NCI-H146 (cell line): ENCODE results near the gene BCKDHB.
"Not testable (repeated sequence)": the region's sequence is repeated elsewhere in the genome, so short reads cannot be mapped to it uniquely, and the experiment has no call there.

ENCODE experiments used
- DNase-seq: peaks from one replicate; lab custom pipeline; 2025; lab: John Stamatoyannopoulos, UW

The BCKDHB gene

GRCh38 chr6:80263585-80263984 is 157.1 kb downstream of the BCKDHB start:
- DNase-seq = no peak

- no peak for DNase-seq
Measured at GRCh38 chr6:80268865-80269730, 162.6 kb downstream of the BCKDHB start.

- no peak for DNase-seq
Measured at GRCh38 chr6:80271074-80271473, 164.6 kb downstream of the BCKDHB start.

GRCh38 chr6:80272988-80273387 is 166.5 kb downstream of the BCKDHB start:
- DNase-seq = no peak

GRCh38 chr6:80276861-80277260 is 170.4 kb downstream of the BCKDHB start:
- DNase-seq = no peak

GRCh38 chr6:80277501-80277900 is 171.0 kb downstream of the BCKDHB start:
- DNase-seq = no peak

GRCh38 chr6:80280262-80281010 is 174.0 kb downstream of the BCKDHB start:
- no peak for DNase-seq

- DNase-seq = no peak
Measured at GRCh38 chr6:80282913-80283554, 176.6 kb downstream of the BCKDHB start.

- DNase-seq = no peak
Measured at GRCh38 chr6:80287112-80287511, 180.6 kb downstream of the BCKDHB start.

- no peak for DNase-seq
Measured at GRCh38 chr6:80287607-80288006, 181.1 kb downstream of the BCKDHB start.

GRCh38 chr6:80289727-80290126 is 183.3 kb downstream of the BCKDHB start:
- no peak for DNase-seq

- not testable (repeated sequence) for DNase-seq
Measured at GRCh38 chr6:80294531-80294930, 188.1 kb downstream of the BCKDHB start.

GRCh38 chr6:80302716-80303115 is 196.2 kb downstream of the BCKDHB start:
- no peak for DNase-seq

GRCh38 chr6:80304014-80304413 is 197.5 kb downstream of the BCKDHB start:
- DNase-seq = no peak

GRCh38 chr6:80314531-80314930 is 208.1 kb downstream of the BCKDHB start:
- DNase-seq = no peak

- DNase-seq = no peak
Measured at GRCh38 chr6:80316686-80317231, 210.3 kb downstream of the BCKDHB start.

- no peak for DNase-seq
Measured at GRCh38 chr6:80319196-80319595, 212.7 kb downstream of the BCKDHB start.

- no peak for DNase-seq
Measured at GRCh38 chr6:80321011-80321410, 214.5 kb downstream of the BCKDHB start.

- DNase-seq = no peak
Measured at GRCh38 chr6:80325742-80326141, 219.3 kb downstream of the BCKDHB start.

- no peak for DNase-seq
Measured at GRCh38 chr6:80328652-80329051, 222.2 kb downstream of the BCKDHB start.

GRCh38 chr6:80329496-80329895 is 223.0 kb downstream of the BCKDHB start:
- DNase-seq = no peak

GRCh38 chr6:80330961-80331360 is 224.5 kb downstream of the BCKDHB start:
- DNase-seq = no peak
